H1 (cell line): ENCODE measurements around the gene PGAM4. TPM values are rescaled to one million over a fixed set of nuclear protein-coding genes. Genes with fewer than 3 reads are reported as not detected.

Source experiments
- CTCF ChIA-PET: fragments of 300-600 bp; sonication (Branson Sonifier 250); formaldehyde crosslinking; loops from one replicate; lab custom pipeline; 2021; ENCODE audit not compliant: partially characterized antibody; lab: Charles Lee
- POLR2A ChIA-PET: fragments of 300-600 bp; sonication (Branson Sonifier 250); formaldehyde crosslinking; loops from one replicate; lab custom pipeline; 2021; ENCODE audit warnings: inconsistent platforms; ENCODE audit not compliant: partially characterized antibody; lab: Charles Lee
- DNase-seq, 2 experiments: peaks; one replicate each; pipeline versions ENCODE4 v3.0.0 to v3.0.0-alpha.2; 2010 to 2022; ENCODE audit warnings: low spot score in 2 of 2, low read depth in 1 of 2, mixed read lengths in 1 of 2
- FAIRE-seq: peaks from 2 replicates; lab custom pipeline; 2011; peaks lifted over from hg19 to GRCh38; lab: Jason Lieb, UNC
- H2AFZ ChIP-seq: 2 replicates; pipeline ENCODE4 v1.8.1; 2012; ENCODE audit warnings: low read length, inconsistent platforms
- H2AK5ac ChIP-seq: 2 replicates; pipeline ENCODE4 v1.6.1; 2013; ENCODE audit warnings: low read depth, low read length
- H2BK120ac ChIP-seq: replicated peaks from 2 replicates; pipeline ENCODE3; 2013; ENCODE audit warnings: low read depth, low read length, inconsistent platforms
- H2BK12ac ChIP-seq: 2 replicates; pipeline ENCODE4 v1.6.1; 2013; ENCODE audit warnings: low read depth, low read length
- H2BK15ac ChIP-seq: 2 replicates; pipeline ENCODE4 v1.6.1; 2013; ENCODE audit warnings: low read length
- H2BK20ac ChIP-seq: 2 replicates; pipeline ENCODE4 v1.6.1; 2013; ENCODE audit warnings: low read length
- H2BK5ac ChIP-seq: 2 replicates; pipeline ENCODE4 v1.6.1; 2013; ENCODE audit warnings: low read depth, low read length
- H3K14ac ChIP-seq: 2 replicates; pipeline ENCODE4 v1.6.1; 2013; ENCODE audit warnings: inconsistent platforms; ENCODE audit not compliant: insufficient read length
- H3K18ac ChIP-seq: 2 replicates; pipeline ENCODE4 v1.6.1; 2013; ENCODE audit warnings: low read length; ENCODE audit errors: extremely low read depth
- H3K23ac ChIP-seq: 2 replicates; pipeline ENCODE4 v1.6.1; 2013; ENCODE audit warnings: inconsistent platforms; ENCODE audit not compliant: insufficient read length
- H3K23me2 ChIP-seq: 2 replicates; pipeline ENCODE4 v1.6.1; 2013; ENCODE audit warnings: low read depth, low read length
- H3K27ac ChIP-seq: 2 replicates; pipeline ENCODE4 v1.6.1; 2011; ENCODE audit warnings: low read depth, low read length, inconsistent platforms
- H3K27me3 ChIP-seq, 4 experiments: replicated peaks in 1 of 4; 1 replicate in 1 of 4; 2 replicates in 3 of 4; pipeline versions ENCODE4 v1.6.1 to v1.8.1; 2011 to 2013; ENCODE audit warnings: low read length in 3 of 4, mild to moderate bottlenecking in 3 of 4, inconsistent platforms in 2 of 4, mixed read lengths in 2 of 4, moderate library complexity in 1 of 4; ENCODE audit not compliant: control insufficient read depth in 3 of 4, insufficient read depth in 3 of 4; ENCODE audit errors: extremely low read depth in 1 of 4
- H3K36me3 ChIP-seq, 4 experiments: 2 replicates each; pipeline versions ENCODE4 v1.6.1 to v1.8.1; 2011 to 2013; ENCODE audit warnings: mild to moderate bottlenecking in 4 of 4, low read length in 3 of 4, moderate library complexity in 2 of 4, control low read depth in 1 of 4, inconsistent platforms in 1 of 4; ENCODE audit not compliant: insufficient read depth in 4 of 4, control insufficient read depth in 2 of 4
- H3K4ac ChIP-seq: replicated peaks from 2 replicates; pipeline ENCODE3; 2013; ENCODE audit warnings: low read length, low read depth, mixed read lengths, inconsistent platforms; ENCODE audit not compliant: insufficient read length
- H3K4me1 ChIP-seq, 4 experiments: replicated peaks in 1 of 4; 1 replicate in 1 of 4; 2 replicates in 3 of 4; pipeline versions ENCODE4 v1.6.1 to v1.8.1; 2011 to 2013; ENCODE audit warnings: low read length in 3 of 4, inconsistent platforms in 2 of 4, mixed read lengths in 1 of 4; ENCODE audit not compliant: insufficient read depth in 4 of 4, control insufficient read depth in 3 of 4
- H3K4me2 ChIP-seq, 2 experiments: 2 replicates each; pipeline versions ENCODE4 v1.6.1 to v1.8.1; 2011 to 2013; ENCODE audit warnings: low read depth in 2 of 2, low read length in 2 of 2, control low read depth in 1 of 2, inconsistent platforms in 1 of 2, mild to moderate bottlenecking in 1 of 2; ENCODE audit not compliant: insufficient read depth in 1 of 2
- H3K4me3 ChIP-seq, 4 experiments: fragments of 200-600, 300-600 bp in 1 of 4; sonication (generic), shearing (Covaris generic), sonication (Bioruptor Twin) in 1 of 4; 2 replicates each; pipeline versions ENCODE4 v1.5.1 to v1.8.1; 2011 to 2016; ENCODE audit warnings: low read length in 4 of 4, low read depth in 3 of 4, control low read depth in 2 of 4, inconsistent platforms in 2 of 4, mild to moderate bottlenecking in 2 of 4, mixed read lengths in 1 of 4, moderate library complexity in 1 of 4; ENCODE audit not compliant: insufficient read depth in 2 of 4; ENCODE audit errors: extremely low read depth in 1 of 4
- H3K56ac ChIP-seq: replicated peaks from 2 replicates; pipeline ENCODE3; 2013; ENCODE audit warnings: low read depth, mild to moderate bottlenecking, mixed read lengths, low read length, inconsistent platforms; ENCODE audit not compliant: insufficient read length
- H3K79me1 ChIP-seq: 2 replicates; pipeline ENCODE4 v1.6.1; 2013; ENCODE audit warnings: low read depth, low read length, control low read depth
- H3K79me2 ChIP-seq, 2 experiments: 2 replicates each; pipeline versions ENCODE4 v1.6.1 to v1.8.1; 2012 to 2013; ENCODE audit warnings: low read length in 2 of 2, mild to moderate bottlenecking in 2 of 2, inconsistent platforms in 1 of 2; ENCODE audit not compliant: insufficient read depth in 2 of 2, control insufficient read depth in 1 of 2
- H3K9ac ChIP-seq, 4 experiments: replicated peaks in 1 of 4; 1 replicate in 1 of 4; 2 replicates in 3 of 4; pipeline versions ENCODE4 v1.6.1 to v1.8.1; 2011 to 2013; ENCODE audit warnings: low read depth in 3 of 4, low read length in 3 of 4, control low read depth in 2 of 4, mild to moderate bottlenecking in 2 of 4, moderate library complexity in 2 of 4, inconsistent platforms in 1 of 4; ENCODE audit errors: extremely low read depth in 1 of 4
- H3K9me3 ChIP-seq, 2 experiments: 2 replicates each; pipeline versions ENCODE4 v1.6.1 to v1.8.1; 2012 to 2013; ENCODE audit warnings: mild to moderate bottlenecking in 2 of 2, moderate library complexity in 2 of 2, control low read depth in 1 of 2, inconsistent platforms in 1 of 2, low read depth in 1 of 2, low read length in 1 of 2, mixed read lengths in 1 of 2; ENCODE audit not compliant: insufficient read depth in 2 of 2
- H4K20me1 ChIP-seq, 2 experiments: replicated peaks in 1 of 2; 2 replicates each; pipeline versions ENCODE3 to v1.8.1; 2011 to 2013; ENCODE audit warnings: inconsistent platforms in 2 of 2, low read length in 2 of 2, mild to moderate bottlenecking in 1 of 2; ENCODE audit not compliant: insufficient read depth in 2 of 2, control insufficient read depth in 1 of 2
- H4K5ac ChIP-seq: 2 replicates; pipeline ENCODE4 v1.6.1; 2013; ENCODE audit warnings: low read length, low read depth, mixed read lengths, inconsistent platforms; ENCODE audit not compliant: insufficient read length
- H4K8ac ChIP-seq: 2 replicates; pipeline ENCODE4 v1.8.0; 2013; ENCODE audit warnings: mild to moderate bottlenecking, moderate library complexity, low read length, inconsistent platforms; ENCODE audit not compliant: insufficient read depth; ENCODE audit errors: extremely low read depth
- H4K91ac ChIP-seq: replicated peaks from 2 replicates; pipeline ENCODE3; 2013; ENCODE audit warnings: low read length, mixed read lengths, inconsistent platforms; ENCODE audit not compliant: insufficient read length
- CHD1 ChIP-seq: IDR thresholded peaks from 2 replicates; pipeline ENCODE4 v1.6.1; 2012; ENCODE audit warnings: low read depth, low read length, improper control_type of control experiment
- EZH2 ChIP-seq: fragments of 200-600 bp; sonication (generic); IDR thresholded peaks from 2 replicates; pipeline ENCODE4 v1.7.1; 2012; ENCODE audit warnings: low read depth, mild to moderate bottlenecking, moderate library complexity, low read length, inconsistent platforms; ENCODE audit not compliant: severe bottlenecking
- HDAC2 ChIP-seq, 2 experiments: fragments of 300-600 bp in 1 of 2; sonication (generic) in 1 of 2; IDR thresholded peaks; 2 replicates each; pipeline ENCODE4 v1.6.1; 2011 to 2012; ENCODE audit warnings: low read depth in 2 of 2, low read length in 2 of 2, mild to moderate bottlenecking in 2 of 2, moderate library complexity in 2 of 2, borderline replicate concordance in 1 of 2, inconsistent platforms in 1 of 2
- NANOG ChIP-seq: IDR thresholded peaks from 2 replicates; pipeline ENCODE4 v1.6.1; 2011; ENCODE audit warnings: low read length, low read depth, mild to moderate bottlenecking, inconsistent platforms; ENCODE audit not compliant: insufficient read depth, poor library complexity, severe bottlenecking
- POLR2AphosphoS5 ChIP-seq: IDR thresholded peaks from 2 replicates; pipeline ENCODE4 v1.6.1; 2011; ENCODE audit warnings: low read depth, low read length
- RBBP5 ChIP-seq: IDR thresholded peaks from 2 replicates; pipeline ENCODE4 v1.7.1; 2012; ENCODE audit warnings: low read depth, mild to moderate bottlenecking, inconsistent platforms, low read length, moderate library complexity, borderline replicate concordance
- RFX5 ChIP-seq: IDR thresholded peaks from 2 replicates; pipeline ENCODE4 v1.6.1; 2011; ENCODE audit warnings: low read depth, low read length, improper control_type of control experiment, borderline replicate concordance
- SIX5 ChIP-seq: IDR thresholded peaks from 2 replicates; pipeline ENCODE4 v1.6.1; 2011; ENCODE audit warnings: mild to moderate bottlenecking, low read depth, low read length
- TAF7 ChIP-seq: optimal IDR thresholded peaks from 2 replicates; pipeline ENCODE3; 2011; ENCODE audit warnings: low read depth, mild to moderate bottlenecking, inconsistent platforms, low read length, moderate library complexity, borderline replicate concordance
- TCF12 ChIP-seq: IDR thresholded peaks from 2 replicates; pipeline ENCODE4 v1.6.1; 2011; ENCODE audit warnings: low read depth, mild to moderate bottlenecking, low read length
- WGBS, 2 experiments: shearing (Covaris generic) in 1 of 2; methylation state at CpG; one replicate each; pipeline versions ENCODE4 v1.1.6 to v1.1.7; 2013 to 2015; ENCODE audit warnings: low lambda C conversion rate in 2 of 2, mixed read lengths in 2 of 2, inconsistent platforms in 1 of 2, low coverage in 1 of 2, missing lambda C conversion rate in 1 of 2; ENCODE audit not compliant: insufficient replicate concordance in 2 of 2, insufficient coverage in 1 of 2, insufficient read length in 1 of 2; ENCODE audit errors: extremely low coverage in 1 of 2, missing lambda C conversion rate in 1 of 2; 5-methylcytosine and 5-hydroxymethylcytosine counted together
- long read RNA-seq, 2 experiments: library from RNA in 1 of 2; library from capped mRNA in 1 of 2; stranded (forward); transcript quantifications; one replicate each; pipeline ENCODE4 v2.0.0, GENCODE V29; 2021; ENCODE audit warnings: inconsistent platforms in 1 of 2
- polyA minus RNA-seq, 3 experiments: library from RNA; depleted of rRNA, polyadenylated mRNA; stranded (reverse); fragments of >200 nt; gene quantifications; 1 replicate in 2 of 3; 2 replicates in 1 of 3; pipeline ENCODE4 v1.2.3, GENCODE V29; 2011
- polyA plus RNA-seq, 7 experiments: library from polyadenylated mRNA; depleted of rRNA in 3 of 7; stranded (reverse) in 5 of 7; unstranded in 2 of 7; fragments of >200 nt in 5 of 7; fragments of 200-250 nt in 2 of 7; gene quantifications; 1 replicate in 5 of 7; 2 replicates in 1 of 7; 4 replicates in 1 of 7; pipeline versions ENCODE4 v1.2.1 to v1.2.3, GENCODE V29; 2011 to 2013; ENCODE audit warnings: missing spikeins in 2 of 7, mixed read lengths in 2 of 7
- total RNA-seq: library from RNA; stranded (reverse); fragmentation: NEBNext Ultra II Directional; extraction: Animal tissue kit (Norgen Biotek cat#: 25700); gene quantifications from 2 replicates; pipeline ENCODE4 v1.2.1, GENCODE V29; 2021
- TF ChIP-seq, protein P1 (sequence below): IDR thresholded peaks from 2 replicates; pipeline ENCODE4 v1.6.1; 2011; ENCODE audit warnings: low read depth, mild to moderate bottlenecking, low read length; ENCODE audit not compliant: insufficient read depth

PGAM4 gene
- 0.56 TPM in 1 of 2 replicates, not detected in the other for total RNA-seq
- polyA plus RNA-seq (2011; rRNA removed) = 0.54 and 0.57 TPM in 2 replicates
- polyA plus RNA-seq (2011; cell fraction: cytosol; rRNA removed) = 0.57 TPM
- polyA plus RNA-seq (2011; cell fraction: nucleus; rRNA removed) = 0.39 TPM
- polyA plus RNA-seq (2012, experiment 1 of 2) = 0.42 to 0.81 TPM (median 0.54 TPM) in 3 of 4 replicates, not detected in the other
- not detected for polyA plus RNA-seq (2012, experiment 2 of 2)
- not detected for polyA plus RNA-seq (2013, experiment 1 of 2)
- polyA plus RNA-seq (2013, experiment 2 of 2) = not detected
- polyA minus RNA-seq (2011; rRNA and poly(A)+ RNA removed) = 0.28 and 0.44 TPM in 2 replicates
- polyA minus RNA-seq (2011; cell fraction: cytosol; rRNA and poly(A)+ RNA removed) = not detected
- not detected for polyA minus RNA-seq (2011; cell fraction: nucleus; rRNA and poly(A)+ RNA removed)
- long read RNA-seq, experiment 1 = 0 reads
- long read RNA-seq, experiment 2 = 0 reads

DNA sequence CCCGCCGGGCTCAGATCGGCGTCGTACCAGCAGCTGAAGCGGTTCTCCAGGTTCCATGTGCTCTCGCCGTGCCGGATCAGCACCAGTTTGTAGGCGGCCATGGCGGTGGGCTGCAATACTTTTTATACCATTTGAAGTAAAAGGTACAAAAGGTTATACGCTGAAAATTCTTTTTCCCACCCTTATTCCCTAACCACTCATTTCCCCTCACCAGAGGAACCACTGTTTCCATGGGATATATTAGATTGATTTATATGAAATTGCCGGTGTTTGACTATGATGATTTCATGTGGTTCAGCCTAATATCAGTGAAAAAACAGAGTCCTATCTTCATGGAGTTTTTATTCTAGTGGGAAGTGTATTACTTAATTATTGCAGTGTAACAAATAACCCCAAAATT lies at the start of gene PGAM4:
Gene PGAM4, minus strand, starts transcription at position 101 of the 400 bp plus-strand sequence. Its CDS starts 0 bp downstream, at position 101.
- Histone ChIP-seq H3K4me2 (no peak within 1 kb of the TSS), H4K8ac (no peak within 1 kb of the TSS), H3K9me3 (no peaks in the 10 kb centered on the region), H3K23me2 (no peaks in the 10 kb centered on the region; the same call in 1 of the 2 replicates), H2AFZ (no peak within 1 kb of the TSS), H3K18ac (no peak within 1 kb of the TSS), H3K23ac (no peak within 1 kb of the TSS), H3K14ac (no peak within 1 kb of the TSS), H2BK15ac (no peak within 1 kb of the TSS), H2BK12ac (no peak within 1 kb of the TSS), H3K79me2 (no peaks in the 10 kb centered on the region), H3K4me1 (no peaks in the 10 kb centered on the region), H3K79me1 (no peaks in the 10 kb centered on the region), H3K36me3 (no peaks in the 10 kb centered on the region), H2BK5ac (no peak within 1 kb of the TSS), H2BK120ac (no peak within 1 kb of the TSS), H4K5ac (no peak within 1 kb of the TSS), H3K27ac (no peak within 1 kb of the TSS), H3K27me3 (no peaks in the 10 kb centered on the region), H2BK20ac (no peak within 1 kb of the TSS), H3K56ac (no peak within 1 kb of the TSS), H3K4me3 (no peak within 1 kb of the TSS), H2AK5ac (no peak within 1 kb of the TSS), H3K9ac (no peak within 1 kb of the TSS), H4K20me1 (no peaks in the 10 kb centered on the region), H3K4ac (no peak within 1 kb of the TSS), H4K91ac (no peak within 1 kb of the TSS)
- WGBS, 2 experiments = 98% methylated on average over 7 of the region's 13 CpGs; no CpG with 5 or more reads in 1 of the 2 experiments
- CTCF ChIA-PET = no interaction called here
- DNase-seq (no peak), FAIRE-seq (no peak)
- POLR2A ChIA-PET = no interaction called here
- TF ChIP-seq HDAC2 (IDR thresholded peaks at IDR 0.05; ENCODE audit: borderline replicate concordance in 1 of 2, low read depth in 2 of 2, low read length in 2 of 2) = no peak
- no peak for TF ChIP-seq RBBP5
- no peak for TF ChIP-seq NANOG
- TF ChIP-seq SIX5 = no peak
- no peak for TF ChIP-seq POLR2AphosphoS5
- TF ChIP-seq, protein P1, sequence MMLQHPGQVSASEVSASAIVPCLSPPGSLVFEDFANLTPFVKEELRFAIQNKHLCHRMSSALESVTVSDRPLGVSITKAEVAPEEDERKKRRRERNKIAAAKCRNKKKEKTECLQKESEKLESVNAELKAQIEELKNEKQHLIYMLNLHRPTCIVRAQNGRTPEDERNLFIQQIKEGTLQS = no peak
- no peak for TF ChIP-seq EZH2
- no peak for TF ChIP-seq CHD1
- TF ChIP-seq RFX5 = no peak
- no peak for TF ChIP-seq TCF12
- no peak for TF ChIP-seq TAF7
